ENCODE data around the gene CASZ1. TPM values are rescaled to one million over a fixed set of nuclear protein-coding genes. Genes with fewer than 3 reads are reported as not detected.

Gene CASZ1
- total RNA-seq, 1 donor, result 0.09 TPM

- TF ChIP-seq, protein P1, sequence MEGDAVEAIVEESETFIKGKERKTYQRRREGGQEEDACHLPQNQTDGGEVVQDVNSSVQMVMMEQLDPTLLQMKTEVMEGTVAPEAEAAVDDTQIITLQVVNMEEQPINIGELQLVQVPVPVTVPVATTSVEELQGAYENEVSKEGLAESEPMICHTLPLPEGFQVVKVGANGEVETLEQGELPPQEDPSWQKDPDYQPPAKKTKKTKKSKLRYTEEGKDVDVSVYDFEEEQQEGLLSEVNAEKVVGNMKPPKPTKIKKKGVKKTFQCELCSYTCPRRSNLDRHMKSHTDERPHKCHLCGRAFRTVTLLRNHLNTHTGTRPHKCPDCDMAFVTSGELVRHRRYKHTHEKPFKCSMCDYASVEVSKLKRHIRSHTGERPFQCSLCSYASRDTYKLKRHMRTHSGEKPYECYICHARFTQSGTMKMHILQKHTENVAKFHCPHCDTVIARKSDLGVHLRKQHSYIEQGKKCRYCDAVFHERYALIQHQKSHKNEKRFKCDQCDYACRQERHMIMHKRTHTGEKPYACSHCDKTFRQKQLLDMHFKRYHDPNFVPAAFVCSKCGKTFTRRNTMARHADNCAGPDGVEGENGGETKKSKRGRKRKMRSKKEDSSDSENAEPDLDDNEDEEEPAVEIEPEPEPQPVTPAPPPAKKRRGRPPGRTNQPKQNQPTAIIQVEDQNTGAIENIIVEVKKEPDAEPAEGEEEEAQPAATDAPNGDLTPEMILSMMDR (IDR thresholded peaks at IDR 0.05; ENCODE audit: insufficient read depth, low read length), result no peak
- DNase-seq (ENCODE audit: low read depth), result no peak
- H3K4me3 ChIP-seq (ENCODE audit: low read depth, low read length), result no peak overlapping the region
Observed at GRCh38 chr1:10680487-10680886, 116.0 kb downstream of the CASZ1 start.

DNA sequence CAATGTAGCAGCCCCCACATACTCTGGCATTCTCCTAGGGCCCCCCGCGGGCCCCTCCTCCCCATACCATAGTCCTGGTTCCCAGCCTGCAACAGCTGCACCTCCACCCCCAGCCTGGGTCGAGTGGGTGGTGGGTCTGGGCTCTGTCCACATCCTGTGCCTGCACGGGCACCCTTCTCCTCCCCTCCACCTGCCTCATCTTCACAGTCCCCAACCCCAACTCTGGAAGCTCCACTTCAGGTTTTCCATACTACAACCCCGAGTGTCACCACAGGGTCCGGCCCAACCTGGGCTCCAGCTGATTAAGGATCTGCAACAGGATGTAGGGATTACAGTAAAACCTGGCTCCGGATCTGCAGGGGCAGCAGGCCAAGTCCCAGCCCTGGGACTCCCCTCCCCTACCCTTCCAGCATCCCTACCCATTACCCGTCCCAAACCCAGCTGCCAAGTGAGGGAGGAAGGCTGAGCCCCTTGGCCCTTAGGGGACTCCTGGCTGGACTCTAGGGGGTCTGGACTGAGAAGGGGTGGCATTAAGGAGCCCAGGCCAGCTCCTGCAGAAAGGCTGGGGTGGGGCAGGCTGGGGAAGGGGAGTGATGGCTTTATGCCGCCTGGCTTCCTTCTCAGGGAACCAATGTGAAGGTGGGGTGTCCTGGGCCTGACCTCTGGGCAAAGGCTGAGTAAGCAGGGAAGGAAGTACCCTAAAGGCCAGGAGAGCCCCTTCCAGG, 116.8 kb downstream of the CASZ1 start:
- DNase-seq (ENCODE audit: low read depth), result peak; percentile 48
- TF ChIP-seq, protein P1 (IDR thresholded peaks at IDR 0.05; ENCODE audit: insufficient read depth, low read length), result no peak
- no peak overlapping the region for H3K4me3 ChIP-seq (ENCODE audit: low read depth, low read length)

- DNase-seq (ENCODE audit: low read depth), result no peak
- no peak overlapping the region for H3K4me3 ChIP-seq (ENCODE audit: low read depth, low read length)
- TF ChIP-seq, protein P1 (IDR thresholded peaks at IDR 0.05; ENCODE audit: insufficient read depth, low read length), result no peak
Observed at GRCh38 chr1:10678852-10679251, 117.6 kb downstream of the CASZ1 start.

- TF ChIP-seq, protein P1 (IDR thresholded peaks at IDR 0.05; ENCODE audit: insufficient read depth, low read length), result no peak
- DNase-seq (ENCODE audit: low read depth), result no peak
- H3K4me3 ChIP-seq (ENCODE audit: low read depth, low read length), result no peak overlapping the region
Observed at GRCh38 chr1:10678402-10678801, 118.0 kb downstream of the CASZ1 start.

GRCh38 chr1:10677491-10678391, 118.7 kb downstream of the CASZ1 start:
- TF ChIP-seq, protein P1 (IDR thresholded peaks at IDR 0.05; ENCODE audit: insufficient read depth, low read length), result no peak
- DNase-seq (ENCODE audit: low read depth), result no peak
- H3K4me3 ChIP-seq (ENCODE audit: low read depth, low read length), result no peak overlapping the region

DNA sequence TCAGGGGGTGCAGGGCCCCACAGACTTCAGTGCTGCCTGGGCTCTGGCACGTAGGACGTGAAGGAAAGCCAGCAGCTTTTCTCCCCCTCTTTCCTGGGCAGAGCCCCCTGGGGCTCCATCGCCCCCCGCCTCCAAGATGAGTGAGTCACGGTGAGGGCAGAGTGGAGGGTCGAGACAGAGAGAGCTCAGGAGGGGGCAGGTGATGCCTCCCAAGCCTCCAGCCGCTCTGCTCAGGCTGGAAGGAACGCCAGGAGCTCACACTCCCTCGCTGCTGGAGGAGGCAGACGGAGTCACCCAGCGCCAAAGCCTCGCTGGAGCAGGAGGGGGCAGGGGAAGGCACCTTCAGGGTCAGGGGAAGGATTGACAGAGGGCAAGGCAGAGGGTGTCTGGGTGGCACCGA, 119.5 kb downstream of the CASZ1 start:
- H3K4me3 ChIP-seq (ENCODE audit: low read depth, low read length), result no peak overlapping the region
- TF ChIP-seq, protein P1 (IDR thresholded peaks at IDR 0.05; ENCODE audit: insufficient read depth, low read length), result no peak
- DNase-seq (ENCODE audit: low read depth), result no peak
